A204.1 (cell line): Measurements from ENCODE around the gene SKOR1.

Experiments
- FAIRE-seq: peaks from 2 replicates; lab custom pipeline; 2012; peaks lifted over from hg19 to GRCh38; lab: Jason Lieb, UNC

SKOR1 gene

DNA sequence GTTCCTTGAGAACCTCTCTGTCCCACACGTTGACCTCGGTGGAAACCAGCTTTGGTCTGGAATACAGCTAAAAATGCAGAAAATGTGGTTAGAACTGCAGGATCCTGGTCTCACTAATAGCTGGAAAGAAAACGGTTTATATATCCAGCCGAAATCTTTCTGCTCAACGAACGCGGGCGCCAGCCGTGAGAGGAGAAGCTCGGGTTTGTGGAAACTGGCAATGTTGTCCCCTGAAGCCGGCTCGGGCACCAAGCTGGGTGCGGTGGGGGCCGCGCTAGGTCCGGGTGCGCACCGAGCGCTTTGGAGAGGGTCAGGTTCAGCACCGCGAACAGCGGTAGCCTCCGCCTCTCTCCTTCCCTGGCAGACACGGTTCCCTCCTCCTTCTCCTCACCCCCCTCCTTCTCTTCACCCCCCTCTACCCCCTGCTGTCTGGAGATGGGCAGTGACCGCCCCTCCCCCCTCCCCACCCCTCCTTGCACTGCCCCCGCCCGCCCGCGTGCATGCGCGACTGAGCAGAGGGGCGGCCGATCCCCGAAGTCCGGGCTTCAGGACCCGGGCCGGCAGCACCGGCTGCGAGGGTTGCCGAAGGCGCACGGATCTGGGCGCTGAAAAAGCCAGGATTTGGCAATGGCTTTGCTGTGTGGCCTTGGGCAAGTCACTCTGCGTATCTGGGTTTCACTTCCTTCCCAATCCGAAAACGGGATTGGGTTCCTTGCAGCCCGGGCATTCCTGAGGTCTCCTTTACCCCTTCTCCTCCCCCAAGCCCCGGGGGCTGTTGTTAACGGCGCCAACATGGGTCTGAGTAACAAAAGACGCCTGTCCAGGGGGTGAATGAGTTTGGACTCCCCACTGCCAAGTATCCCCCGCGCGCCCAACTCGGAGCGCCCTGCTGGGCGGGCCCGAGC is at the start of gene SKOR1:
SKOR1 (plus strand) TSS at position 534 of the 905 bp plus-strand sequence; CDS start at position 628, 94 bp downstream.
- no peak for FAIRE-seq

DNA sequence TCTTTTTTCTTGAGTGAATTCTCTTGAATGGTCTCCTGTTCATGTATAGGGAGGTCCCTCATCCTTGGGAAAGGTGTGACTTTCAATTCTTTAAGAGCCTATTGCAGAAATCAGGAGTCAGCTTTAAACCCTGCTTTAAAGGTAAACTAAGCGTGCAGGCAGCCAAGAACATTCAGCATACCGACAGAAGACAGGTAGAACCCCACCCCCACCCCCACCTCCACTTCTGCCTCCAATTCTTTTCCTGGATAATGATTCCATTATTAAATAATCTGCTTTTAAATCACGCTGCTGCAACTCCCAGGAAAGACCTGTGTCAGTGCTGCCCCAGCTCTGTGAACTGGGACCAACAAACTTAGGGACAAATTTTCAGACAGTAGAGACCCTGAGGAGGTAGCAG is 49.3 kb upstream of the SKOR1 start:
- no peak for FAIRE-seq

DNA sequence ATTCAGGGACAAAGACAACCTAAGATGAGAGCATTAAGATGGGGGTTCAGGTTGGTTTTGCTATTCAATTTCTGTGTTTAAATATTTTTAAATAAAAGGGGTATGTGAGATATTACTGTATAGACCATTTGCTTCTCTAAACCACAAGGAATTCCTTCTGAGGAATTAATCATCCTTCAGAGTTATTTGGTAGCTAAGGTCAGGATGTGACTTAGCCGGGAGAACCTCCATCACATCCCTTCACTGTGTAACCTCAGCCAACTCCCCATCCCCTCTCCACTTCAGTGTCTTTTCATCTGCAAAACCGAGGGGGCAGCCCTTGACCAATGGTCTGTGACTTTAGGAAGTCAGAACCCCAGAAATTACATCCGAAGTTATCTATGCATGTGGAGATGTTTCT is 48.7 kb upstream of the SKOR1 start:
- no peak for FAIRE-seq

- no peak for FAIRE-seq
These were observed 48.2 kb upstream of the SKOR1 start for GRCh38 chr15:67777071-67777470.

DNA sequence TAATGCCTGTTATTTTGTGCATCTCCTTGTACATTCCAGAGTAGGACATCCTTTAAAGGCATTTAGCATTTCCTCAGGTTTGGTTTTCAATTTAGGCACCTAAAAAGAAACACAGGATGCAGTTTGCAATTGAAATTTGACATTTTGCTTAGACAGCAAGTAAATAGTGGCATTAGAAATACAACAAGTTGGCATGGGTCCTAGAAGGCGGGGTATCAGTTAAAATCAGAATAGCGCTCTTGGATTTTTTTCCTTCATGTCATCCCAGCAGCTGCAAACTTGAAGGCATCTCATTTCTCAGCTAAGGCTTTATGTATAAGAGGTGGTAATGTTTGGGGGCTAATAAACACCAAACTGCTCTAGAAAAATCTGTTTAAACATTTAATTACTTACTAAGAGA is 47.5 kb upstream of the SKOR1 start:
- FAIRE-seq = no peak

DNA sequence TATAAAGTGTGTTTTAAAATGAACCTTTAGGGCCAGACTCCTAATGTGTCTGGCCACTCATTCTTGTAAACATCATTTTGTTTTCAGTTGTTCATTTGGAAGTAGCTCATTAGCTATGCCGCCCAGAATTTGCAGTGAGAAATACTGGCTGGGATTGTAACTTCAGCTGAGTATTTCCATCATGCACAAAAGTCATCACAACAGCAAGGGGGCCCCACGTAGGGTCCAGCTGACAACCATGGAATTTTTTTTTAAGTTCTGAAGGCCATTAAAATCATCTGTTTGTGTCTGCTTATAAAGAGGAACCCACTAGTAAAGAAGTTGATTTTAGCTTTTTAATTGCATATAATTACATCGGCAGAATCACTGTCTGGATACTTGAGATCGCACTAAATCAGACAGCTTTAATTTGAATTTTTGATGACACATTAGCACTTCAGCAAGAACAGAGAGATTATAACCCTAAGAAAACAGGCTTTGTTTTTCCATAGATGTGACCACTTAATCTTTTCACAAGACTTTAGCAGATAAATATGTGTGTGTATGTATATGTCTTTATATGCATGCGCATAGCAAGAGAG is 46.3 kb upstream of the SKOR1 start:
- no peak for FAIRE-seq

- FAIRE-seq = no peak
These were observed 45.7 kb upstream of the SKOR1 start for GRCh38 chr15:67779549-67780111.

DNA sequence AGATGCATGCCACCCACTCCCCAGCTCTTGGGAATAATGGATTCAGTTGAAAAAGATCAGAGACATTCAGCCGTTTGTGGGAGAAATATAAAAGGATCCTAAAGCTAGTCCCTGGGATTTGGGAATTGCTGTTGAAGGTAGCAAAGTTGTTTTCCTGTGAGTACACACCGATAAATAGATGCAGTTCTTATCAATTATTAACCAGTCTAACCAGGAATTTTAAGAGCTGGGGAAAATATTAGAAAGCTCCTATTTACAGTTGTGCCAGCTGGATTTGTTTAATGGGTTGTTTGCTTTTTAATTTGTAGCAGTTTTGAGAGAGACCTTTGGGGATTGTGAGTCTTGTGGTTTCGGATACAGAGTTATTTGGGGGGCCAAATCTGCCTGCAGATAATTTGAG is 44.2 kb upstream of the SKOR1 start:
- FAIRE-seq = no peak

DNA sequence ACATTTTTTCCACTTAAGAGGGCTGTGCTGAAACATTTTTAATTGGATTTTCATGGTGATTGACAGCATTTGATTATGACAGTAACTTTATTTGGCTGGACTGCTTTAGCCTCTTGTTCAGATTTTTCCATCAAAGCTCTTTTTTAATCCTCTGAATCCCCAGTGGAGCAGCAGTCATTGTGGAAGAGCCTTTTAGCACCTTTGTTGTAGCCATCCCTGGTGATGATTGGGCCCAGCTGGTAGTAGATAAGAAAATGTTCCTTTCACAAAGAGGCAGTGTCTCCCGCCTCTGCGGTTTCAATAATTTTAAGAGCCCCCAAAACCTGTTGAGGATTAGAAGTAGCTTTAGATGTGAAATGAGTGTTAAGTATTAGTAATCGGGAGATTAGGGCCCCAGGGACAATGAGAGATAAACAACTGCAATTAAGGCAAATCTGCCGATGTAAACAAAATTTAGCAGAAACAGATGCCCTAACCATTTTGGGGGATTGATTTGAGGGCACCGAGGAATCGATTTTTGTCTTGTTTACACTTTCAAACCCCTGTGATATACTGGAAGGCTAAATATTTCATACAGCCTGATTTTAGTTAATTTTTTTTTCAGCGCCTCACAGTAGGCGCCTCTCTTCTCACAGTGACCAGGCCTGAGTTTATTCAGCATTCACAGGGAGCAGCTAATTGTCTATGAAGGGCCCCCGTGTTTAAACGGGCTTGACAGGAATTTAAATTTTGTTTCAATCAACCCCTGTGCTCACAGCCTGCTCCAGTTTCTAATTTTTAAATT is 43.2 kb upstream of the SKOR1 start:
- no peak for FAIRE-seq

GRCh38 chr15:67782691-67782991 is 42.7 kb upstream of the SKOR1 start:
- no peak for FAIRE-seq

GRCh38 chr15:67783303-67783702 is 42.0 kb upstream of the SKOR1 start:
- FAIRE-seq = no peak

GRCh38 chr15:67784090-67784781 is 41.1 kb upstream of the SKOR1 start:
- FAIRE-seq = no peak

DNA sequence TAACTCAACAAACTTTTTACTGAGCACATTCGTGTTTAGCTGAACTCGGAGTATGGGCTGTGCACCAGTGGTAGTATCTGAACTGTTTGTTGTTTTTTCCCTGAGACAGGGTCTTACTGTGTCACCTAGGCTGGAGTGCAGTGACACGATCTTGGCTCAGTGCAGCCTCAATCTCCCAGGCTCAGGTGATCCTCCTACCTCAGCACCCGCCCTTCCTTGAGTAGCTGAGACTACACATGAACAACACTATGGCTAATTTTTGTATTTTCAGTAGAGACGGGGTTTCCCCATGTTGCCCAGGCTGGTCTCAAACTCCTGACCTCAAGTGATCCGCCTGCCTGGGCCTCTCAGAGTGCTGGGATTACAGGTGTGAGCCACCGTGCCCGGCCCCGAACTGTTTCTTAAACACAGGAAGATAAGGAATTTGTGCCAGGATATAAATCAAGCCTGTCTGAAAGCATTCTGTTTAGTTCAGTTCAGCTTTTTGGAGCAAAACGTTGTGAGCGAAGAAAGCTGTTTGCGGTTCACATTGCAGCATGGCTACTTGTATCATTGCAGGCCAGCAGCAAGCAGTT is 40.4 kb upstream of the SKOR1 start:
- FAIRE-seq = no peak

DNA sequence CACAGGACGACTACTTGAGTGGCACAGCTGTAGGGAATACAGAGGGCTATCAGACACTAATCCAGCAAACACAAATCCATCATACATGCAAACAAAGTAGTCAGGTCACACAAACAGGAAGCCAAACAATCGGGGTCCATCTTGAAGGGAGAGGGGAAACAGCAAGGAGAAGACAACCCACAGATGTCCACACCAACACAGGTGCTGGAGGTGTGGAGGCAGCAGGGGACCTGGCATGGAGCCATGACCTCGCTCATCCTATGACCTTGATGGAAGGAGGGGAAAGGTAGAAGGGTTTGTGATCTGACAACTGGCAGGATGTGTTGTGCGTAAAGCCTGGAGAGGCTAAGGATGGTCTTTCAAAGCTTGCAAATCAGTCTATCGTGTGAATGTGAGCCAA is 39.9 kb upstream of the SKOR1 start:
- FAIRE-seq = no peak

DNA sequence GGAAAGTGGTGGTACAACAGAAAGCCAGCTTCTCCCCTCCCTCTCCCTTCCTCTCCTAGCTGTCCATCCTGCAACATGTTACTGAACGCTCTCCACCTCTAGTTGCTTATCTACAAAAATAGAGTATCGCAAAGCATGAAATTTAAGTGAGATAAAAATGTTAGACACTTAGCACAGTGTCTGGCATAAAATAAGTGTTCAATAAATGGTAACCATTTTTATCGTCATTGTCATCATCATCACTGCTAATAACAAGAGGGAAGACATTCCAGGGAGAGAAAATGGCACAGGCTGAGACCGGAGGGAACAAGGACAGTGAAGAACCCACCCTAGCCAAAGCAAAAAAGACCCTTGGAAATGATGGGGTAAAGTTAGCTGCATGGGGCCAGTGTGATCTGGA is 38.7 kb upstream of the SKOR1 start:
- FAIRE-seq = no peak

DNA sequence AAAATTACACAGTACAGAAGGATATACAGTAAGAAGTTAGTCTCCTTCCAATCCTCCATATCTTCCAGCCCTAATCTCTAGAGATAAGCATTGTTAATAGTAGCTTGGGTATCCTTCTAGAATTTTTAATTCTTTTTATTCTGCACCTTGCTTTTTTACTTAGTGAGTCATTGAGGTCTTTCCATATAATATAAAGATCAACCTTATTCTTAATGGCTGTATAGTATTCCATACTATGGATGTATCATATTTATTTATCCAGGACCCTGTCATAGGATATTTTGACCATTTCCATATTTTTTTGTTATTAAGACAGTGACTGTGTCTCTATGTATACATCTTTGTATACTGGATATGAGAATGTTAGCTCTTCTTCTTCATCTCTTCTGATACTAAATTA is 36.3 kb upstream of the SKOR1 start:
- no peak for FAIRE-seq

GRCh38 chr15:67790610-67791319 is 34.5 kb upstream of the SKOR1 start:
- FAIRE-seq = no peak

DNA sequence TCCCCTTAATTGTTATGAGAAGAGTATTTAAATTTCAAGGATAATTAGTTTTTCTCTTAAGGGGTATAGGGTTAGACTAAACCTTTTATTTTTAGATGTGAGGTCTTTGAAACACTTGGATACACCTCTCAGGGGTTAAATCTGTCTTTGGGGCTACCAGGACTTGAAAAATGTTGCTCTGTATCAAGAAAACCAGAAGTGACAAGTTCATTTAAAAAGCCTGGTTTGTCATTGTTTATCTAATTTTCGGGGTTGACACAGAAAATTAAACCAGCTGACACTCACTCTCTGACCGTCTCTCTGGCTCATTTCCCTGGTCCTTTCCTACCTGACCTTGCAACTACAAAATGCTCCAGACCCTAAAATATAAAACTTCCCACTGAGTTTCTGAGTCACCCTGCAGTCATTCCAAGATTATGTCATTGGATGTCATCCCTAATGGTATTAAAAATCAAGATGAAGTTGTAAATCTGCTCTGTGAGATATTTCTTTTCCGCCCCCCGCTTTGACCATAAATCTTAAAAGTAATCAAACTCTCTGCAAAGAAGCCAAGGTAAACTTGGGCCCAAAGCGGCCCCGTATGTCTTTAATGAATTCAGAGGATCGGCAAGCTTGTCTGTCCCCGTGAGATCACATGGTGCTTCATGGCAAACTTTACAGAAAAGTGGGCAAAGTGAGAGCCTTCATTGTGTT is 32.9 kb upstream of the SKOR1 start:
- no peak for FAIRE-seq

DNA sequence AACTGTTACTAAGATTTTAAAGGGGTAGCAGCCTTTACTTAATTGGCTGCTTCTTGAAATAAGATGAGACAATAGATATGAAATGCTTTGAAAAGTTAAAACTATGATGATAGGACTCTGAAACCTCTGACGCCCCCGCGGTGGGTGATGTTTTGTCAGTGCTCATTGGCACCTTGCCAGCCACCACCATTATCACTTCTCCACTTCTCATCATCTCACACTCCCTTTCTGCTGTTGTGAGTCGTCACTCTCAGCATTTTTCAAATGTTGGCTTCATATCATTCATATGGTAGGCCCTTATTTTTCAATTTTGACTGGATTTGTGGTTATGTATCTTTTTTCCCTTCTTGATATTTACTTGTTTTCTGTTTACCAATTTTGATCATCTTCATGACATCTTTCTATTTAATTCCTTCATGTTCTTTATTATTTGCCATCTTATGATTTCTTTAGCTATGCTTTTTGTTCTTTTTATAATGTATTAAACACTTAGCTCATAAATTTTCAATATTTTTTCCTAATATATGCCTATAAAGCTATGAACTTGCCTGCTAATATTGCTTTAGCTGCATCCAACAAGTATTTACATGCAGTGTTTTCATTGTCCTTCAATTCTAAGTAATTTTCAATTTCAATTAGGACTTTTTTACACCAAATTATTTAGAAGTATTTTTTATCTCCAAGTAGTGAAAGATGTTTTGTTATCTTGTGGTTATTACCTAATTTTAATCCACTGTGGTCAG is 30.3 kb upstream of the SKOR1 start:
- FAIRE-seq = no peak
